Effector CD4-positive, alpha-beta T cell (primary cell): ENCODE results near the gene FAM167B. TPM values are rescaled to one million over a fixed set of nuclear protein-coding genes. Genes with fewer than 3 reads are reported as not detected.

Experiments
- DNase-seq: peaks from one replicate; pipeline ENCODE4 v3.0.0-alpha.2; 2020
- total RNA-seq: gene quantifications from one replicate; lab custom pipeline; 2026; lab: John Stamatoyannopoulos, UW

FAM167B gene
- total RNA-seq: not detected

DNA sequence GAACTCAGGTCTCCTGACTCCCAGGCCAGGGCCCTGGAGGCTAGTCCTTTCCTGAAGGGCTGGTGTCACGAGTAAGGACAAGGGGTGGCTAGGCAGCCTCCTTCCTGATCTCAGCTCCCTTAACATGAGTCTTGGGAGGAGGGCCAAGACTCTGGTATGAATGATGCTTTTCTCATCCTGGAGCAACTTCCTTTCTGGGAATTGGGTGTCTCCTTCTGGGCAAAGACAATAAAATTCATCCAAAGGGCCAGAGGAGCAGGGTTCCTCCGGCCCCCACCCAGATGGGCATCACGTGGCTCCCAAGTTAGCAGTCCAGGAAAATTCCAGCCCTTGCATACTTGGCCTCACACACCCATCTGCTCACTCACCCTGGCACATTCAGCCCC lies at the start of gene FAM167B:
Gene FAM167B (plus strand): TSS at position 335 of the 386 bp plus-strand sequence. CDS start 200 bp downstream, outside the sequence.
- no peak for DNase-seq

DNA sequence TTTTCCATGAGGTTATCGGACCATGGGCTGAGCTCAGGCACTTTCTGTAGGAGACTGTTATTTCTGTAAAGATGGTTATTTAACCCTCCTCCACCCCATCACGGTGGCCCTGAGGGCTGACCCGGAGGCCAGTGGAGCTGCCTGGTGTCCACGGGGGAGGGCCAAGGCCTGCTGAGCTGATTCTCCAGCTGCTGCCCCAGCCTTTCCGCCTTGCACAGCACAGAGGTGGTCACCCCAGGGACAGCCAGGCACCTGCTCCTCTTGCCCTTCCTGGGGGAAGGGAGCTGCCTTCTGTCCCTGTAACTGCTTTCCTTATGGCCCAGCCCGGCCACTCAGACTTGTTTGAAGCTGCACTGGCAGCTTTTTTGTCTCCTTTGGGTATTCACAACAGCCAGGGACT lies 49.2 kb upstream of the FAM167B start:
- no peak for DNase-seq

DNA sequence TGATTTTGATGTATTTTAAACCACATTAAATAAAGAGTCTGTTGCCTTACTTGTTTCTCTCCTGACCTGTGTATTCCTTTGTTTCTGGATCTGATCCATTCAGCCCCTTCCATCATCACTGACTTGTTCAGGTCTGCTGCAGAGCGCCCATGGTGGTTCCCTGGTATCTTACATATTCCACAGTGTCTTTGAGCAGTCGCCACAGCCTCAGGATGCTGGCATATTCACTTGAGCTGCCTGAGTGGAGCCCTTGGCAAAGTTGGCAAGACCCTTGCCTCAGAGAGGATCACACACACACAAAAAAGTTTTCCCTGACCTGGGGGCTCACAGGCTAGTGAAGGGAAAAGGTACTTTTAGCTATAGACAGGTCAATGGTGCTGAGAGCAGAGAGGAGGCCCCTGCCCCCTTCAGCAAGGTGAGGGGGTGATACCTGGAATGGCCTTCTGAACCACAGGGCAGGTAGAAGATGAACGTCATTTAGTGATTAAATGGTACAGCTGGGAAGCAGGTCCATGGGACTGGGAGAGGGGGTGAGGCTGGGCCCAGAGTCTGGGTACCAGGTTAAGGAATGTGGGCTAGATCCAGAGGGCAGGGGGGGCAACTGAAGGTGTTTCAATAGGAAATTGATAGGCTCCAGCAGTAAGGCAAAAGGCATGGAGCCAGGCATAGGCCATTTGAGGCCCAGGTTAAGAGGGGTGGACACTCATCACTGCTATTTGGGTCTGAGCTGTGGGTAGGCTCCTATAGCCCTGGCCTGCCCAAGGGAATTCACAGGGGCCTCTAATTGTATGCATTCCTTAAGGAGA lies 48.6 kb upstream of the FAM167B start:
- DNase-seq: no peak

DNA sequence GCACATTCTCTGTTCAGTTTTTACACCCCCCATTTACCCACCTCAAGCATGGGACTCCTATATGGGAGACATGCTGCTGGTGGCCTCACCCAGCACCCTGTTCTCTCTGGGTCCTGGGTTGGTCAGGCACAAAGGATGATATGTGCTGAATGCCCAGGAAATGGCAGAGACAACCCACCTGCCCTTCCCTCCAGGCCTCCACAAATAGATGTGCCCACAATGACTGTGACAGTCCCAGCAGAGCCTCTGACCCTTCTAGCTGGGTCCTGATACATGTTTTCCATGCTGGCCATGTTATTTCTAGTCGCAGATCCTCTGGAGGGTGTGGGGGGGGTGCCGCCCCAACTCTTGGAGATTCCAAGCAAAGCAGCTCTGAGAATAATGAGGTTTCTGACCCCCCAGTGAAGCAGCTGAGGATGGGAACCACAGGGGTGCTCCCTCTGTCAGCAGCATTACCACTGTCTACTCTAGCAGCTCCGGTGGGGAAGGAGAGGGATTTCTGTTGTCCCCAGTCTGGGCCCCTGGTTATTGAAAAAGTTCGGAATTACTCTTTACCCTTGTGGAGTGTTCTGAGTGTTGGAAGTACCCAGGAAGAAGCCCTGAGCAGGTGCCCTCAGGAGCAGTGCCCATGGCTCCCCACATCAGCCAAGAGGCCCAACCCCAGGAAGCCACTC lies 47.8 kb upstream of the FAM167B start:
- DNase-seq: no peak

DNA sequence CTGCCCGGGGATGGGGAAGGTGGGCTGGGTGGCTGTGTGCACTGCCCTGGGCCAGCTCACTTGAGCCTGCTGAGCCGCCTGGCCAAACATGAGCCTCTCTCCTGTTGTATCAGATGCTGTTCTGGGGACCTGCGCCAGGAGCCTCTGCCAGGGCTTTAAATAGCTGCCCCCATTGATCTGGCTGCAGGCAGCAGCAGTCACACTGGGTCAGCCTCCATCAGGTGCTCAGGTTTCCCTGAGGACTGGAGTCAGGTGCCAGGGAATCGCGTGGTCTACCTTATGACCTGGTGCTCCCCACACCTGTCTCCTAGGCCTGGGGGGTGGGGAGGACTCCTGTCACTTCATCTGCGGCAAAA lies 47.3 kb upstream of the FAM167B start:
- no peak for DNase-seq

DNA sequence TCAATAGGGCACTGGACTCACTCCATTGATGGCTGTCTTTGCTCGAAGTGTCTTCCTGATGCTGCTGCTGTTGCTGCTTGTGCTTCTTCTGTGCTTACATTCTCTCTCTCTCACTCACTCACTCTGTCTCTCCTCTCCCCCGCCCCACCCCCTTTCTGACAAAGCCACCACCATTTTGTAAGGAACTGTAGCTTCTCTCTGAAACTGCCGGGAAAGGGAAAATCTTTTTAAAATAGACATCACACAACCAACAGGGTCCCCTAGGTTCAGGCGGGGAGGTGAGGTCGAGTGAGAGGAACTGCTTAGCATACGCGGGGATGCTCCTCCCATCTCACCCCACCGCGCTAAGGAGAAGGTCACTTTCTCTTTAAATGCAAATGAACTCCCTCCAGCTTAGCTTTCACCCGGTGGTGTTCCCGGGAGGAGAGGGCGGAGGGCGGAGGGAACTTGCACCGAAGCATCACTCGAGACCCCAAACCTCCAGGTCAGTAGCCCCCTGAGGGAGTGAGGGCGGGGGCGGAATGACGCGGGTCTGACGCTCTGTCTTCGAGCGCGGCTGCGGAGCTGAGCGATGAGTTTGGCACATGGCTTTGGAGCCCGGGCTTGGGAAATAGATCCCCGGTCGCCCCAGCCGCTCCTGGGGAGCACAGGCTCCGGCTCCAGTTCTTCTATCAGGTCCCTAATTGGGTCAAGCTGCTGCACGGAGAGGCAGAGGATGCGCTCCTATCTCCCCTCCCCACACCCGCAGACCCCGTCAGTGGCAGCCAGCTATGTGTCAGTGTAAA lies 46.6 kb upstream of the FAM167B start, which contains the start of gene CCDC28B:
Gene CCDC28B (plus strand): TSS at position 370 of the 785 bp plus-strand sequence. CDS start 1,341 bp downstream, outside the sequence.
- peak; percentile 40 for DNase-seq

DNA sequence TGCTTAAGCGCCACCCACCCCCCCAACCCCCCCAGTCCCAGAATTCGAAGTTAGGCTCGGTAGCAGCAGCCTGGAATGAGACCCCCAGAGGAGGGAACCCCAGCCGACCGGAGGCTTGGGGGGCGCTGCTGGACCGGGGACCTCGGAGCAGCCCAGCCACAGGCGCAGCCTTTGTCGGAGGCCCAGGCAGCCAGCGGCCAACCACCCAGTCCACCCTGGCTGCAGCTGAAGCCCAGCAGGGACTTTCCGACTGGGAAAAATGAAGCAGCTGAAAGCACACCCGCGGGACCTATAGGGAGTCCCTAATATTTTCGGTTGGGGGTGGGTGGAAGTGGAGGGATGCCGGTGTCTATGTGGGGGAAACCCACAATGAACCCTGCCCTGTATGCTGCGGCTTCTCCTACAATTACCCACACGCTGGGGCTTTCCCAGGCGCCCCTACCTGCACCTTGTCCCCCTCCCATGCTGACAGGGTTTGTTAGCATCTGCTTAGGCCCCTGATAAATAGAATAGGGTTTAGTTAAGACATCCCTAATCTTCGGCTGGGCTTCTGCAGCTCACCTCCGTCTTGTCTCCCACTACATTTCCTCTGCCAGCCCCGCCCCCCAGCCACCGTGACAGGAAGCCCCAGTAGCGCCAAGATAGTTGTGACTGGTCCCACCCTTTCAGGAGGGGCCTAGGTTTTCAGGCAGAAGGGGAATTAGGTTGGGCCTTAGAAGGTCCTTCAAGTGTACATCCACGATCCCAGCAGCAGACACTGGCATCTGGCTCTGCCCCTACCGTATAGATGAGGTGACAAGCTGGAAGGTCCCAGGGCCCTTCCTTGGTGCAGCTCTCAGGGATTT lies 45.8 kb upstream of the FAM167B start:
- peak; percentile 72 for DNase-seq

DNA sequence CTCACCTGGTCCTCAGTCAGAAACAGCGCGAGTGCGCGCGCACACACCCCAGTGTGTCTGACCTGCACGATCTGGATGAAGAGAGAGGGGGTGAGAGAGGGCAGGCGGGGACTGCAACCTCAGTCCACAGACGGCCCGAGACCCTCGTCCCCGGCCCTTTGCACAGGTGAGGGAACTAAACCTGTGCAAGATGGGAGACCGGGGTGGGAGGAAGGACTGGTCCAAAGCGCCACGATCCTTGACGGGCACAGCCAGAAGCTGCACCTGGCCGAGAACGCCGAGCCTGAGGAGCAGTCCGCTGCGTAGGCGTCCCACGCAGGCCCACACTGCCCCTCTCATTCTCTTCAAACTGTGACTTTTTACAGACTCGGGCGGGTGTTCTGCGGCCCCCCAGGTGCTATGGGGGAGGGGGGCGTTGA lies 42.1 kb upstream of the FAM167B start:
- DNase-seq: no peak

DNA sequence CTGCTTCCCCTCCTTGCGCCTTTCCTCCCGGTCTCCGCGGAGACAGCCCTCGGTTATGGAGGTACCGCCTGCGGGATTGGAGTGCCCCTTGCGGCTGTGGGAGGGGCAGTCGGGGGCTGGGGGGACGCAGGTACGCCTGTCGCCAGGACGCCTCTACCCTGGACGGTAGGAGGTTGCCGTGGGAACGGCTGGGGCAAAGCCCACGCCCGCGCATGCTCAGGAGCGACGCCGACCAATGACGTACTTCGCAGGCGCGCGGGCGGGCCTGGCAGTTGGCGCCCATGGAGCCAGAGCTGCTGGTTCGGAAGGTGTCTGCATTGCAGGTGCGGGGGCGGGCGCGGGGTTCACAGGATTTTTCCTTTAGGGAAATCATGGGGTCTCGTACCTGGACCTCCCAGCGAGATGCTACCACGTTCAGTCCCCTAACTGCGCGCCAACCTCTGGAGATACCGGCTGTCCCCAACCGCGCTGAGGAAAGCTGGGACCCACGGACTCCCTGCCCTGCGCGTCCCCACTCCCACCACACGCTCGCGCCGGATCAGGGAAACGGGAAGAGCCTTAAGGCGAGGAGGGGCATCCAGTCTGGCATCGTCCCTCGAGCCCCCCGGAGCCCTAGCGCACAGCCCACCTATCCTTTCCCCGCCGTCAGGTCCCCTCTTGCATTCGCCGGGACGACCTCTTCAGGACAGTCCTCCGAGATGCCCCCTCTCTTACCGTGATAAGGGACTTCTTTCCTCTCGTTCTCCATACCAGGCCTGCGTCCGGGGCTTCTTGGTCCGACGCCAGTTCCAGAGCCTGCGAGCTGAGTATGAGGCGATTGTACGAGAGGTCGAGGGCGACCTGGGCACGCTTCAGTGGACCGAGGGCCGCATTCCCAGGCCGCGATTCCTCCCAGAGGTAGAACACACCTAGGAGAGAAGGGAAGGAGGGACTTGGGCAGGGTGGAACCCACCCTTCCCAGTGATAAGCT lies 41.3 kb upstream of the FAM167B start, which contains the start of gene IQCC:
Gene IQCC (plus strand): TSS at position 271 of the 970 bp plus-strand sequence. CDS start 11 bp downstream, at position 282.
- peak; percentile 81 for DNase-seq

DNA sequence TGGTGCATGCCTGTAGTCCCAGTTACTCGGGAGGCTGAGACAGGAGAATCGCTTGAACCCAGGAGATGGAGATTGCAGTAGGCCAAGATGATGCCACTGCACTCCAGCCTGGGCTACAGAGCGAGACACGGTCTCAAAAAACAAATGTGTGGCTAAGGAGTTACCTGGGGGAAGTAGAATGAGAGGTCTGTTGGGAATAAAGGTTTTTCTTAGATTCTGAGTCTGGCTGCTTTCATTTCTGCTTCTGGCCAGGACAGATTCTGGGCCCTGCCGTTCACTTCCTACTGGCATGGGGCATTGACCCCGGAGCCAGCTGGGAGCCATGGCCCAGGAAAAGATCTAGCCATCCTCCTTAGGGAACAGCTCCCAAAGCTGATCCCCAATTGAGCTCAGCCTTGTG lies 38.6 kb upstream of the FAM167B start:
- DNase-seq: no peak

DNA sequence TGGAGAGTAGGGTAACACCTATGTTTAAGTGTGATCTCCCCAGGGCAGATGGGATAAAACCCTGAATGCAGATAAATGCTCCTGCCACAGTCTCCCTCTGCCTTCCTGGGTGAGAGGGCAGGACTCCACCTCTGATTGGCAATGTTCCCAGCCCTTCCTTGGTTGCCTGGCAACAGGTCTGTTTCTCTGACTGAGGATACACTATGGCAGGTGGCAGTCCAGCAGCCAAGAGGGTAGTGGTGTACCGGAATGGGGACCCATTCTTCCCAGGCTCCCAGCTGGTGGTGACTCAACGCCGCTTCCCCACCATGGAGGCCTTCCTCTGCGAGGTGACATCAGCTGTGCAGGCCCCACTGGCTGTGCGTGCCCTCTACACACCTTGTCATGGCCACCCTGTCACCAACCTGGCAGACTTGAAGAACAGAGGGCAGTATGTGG lies 38.1 kb upstream of the FAM167B start, which contains the start of gene DCDC2B:
Gene DCDC2B (plus strand): TSS at position 199 of the 438 bp plus-strand sequence. CDS start 5 bp downstream, at position 204.
- DNase-seq: no peak

DNA sequence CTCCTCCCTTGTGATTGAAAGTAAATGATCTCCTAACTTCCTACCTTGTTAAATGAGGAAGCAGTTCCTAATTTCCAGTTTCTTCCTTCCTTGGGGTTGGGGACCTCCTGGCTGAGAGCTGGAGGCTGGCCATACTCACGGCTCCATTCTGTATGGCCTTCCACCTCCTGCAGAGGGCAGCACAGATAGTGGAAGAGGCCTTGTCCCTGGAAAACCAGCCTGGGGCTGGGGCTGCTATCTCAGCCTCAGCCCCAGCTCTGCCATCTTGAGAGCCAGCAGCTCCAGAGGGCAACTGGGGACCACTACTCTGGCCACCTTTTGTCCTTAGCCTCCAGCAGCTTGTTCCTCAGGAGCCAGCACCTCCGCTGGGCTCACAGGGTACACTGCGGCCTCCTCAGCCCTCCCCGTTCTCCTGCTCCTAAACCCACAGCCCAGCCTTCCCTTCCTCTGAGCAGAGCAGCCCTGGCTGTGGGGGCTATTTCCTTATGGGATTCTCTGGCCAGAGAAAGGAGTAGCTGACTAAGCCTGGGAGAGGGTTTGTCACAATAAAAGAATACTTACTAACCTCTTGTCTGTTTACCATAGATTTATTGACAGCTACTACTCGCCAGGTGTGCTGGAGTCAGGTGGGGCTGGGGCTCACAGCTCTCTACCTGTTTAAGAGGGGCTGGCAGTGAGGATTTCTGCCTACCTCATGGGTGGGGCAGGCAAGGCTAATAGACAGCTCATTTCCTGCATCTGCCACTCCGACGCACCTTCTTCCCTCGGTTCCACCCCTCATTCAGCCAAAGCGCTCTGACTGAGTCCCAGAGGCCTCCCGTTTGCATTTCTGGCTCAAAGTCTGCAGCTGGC lies 31.2 kb upstream of the FAM167B start:
- peak; percentile 46 for DNase-seq

DNA sequence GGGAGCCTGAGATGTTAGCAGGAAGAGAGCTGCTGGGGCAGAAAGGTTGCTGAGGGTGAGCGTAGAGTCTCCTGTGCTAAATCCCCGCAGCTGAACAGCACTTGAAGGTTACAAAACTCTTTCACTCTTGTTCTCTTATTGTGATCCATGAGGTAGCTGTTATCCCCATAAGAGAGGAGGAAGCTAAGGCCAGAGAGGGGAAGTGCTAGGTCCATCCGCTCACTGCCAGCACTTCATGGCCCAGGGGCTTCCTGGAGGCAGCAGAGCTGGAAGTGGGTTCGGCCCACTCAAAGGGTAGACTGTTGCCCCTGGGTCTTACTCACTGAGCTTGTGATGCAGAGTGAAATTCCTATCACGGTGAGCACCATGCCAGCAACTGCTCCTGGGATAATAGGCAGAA lies 30.5 kb upstream of the FAM167B start:
- no peak for DNase-seq

DNA sequence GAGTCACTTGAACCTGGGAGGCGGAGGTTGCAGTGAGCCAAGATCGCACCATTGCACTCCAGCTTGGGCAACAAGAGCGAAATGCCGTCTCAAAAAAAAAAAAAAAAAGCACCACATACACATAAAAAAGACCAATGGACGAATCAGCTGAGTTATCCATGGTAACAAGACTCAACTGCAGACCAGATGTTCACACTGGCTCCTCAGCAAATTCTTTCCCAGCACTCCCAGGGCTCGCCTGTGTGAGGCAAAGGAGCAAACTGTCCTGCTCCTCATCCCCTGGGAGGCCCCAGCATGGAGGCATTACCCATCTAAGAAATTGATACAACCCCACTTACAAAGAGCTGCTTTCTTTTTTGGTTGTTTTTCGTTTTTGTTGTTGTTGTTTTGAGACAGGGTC lies 28.0 kb upstream of the FAM167B start:
- DNase-seq: no peak

DNA sequence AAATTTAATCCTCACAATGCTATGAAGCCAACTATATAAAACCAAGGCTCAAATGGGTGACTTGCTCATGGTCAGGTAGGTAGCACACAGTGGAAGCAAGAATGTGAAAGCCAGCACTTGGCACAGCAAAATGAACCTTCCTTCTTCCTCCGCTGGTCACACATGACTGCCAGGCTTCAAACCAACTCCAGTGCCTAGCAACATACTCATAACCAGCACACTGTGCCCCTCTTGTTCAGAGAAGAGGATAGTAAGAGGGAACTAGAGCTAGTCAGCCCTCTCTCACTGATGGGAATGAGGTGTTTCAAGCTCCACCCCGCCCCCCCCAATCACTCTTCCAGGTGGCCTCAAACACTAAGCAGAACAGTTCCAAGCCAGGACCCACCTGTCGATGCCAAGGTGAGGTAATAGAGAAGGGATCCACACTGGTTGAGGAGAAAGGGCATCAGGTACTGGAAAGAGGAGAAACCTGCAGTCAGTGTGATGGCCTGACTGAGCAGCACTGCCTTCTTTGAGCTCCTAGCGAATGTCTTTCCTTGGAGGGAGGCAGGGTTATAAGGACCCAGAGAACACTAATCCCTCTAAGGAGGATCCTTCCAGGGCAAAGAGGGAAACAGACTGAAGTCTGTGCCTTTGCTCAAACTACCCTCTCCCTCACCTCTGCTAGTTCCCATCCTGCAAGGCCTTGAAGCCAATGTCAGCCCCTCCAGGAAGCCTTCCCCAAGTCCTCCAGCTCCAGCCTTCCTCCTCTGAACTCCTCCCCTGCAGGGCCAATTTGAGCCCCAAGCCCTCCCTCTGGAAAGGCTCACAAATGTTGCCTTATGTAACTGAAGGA lies 26.1 kb upstream of the FAM167B start:
- no peak for DNase-seq

DNA sequence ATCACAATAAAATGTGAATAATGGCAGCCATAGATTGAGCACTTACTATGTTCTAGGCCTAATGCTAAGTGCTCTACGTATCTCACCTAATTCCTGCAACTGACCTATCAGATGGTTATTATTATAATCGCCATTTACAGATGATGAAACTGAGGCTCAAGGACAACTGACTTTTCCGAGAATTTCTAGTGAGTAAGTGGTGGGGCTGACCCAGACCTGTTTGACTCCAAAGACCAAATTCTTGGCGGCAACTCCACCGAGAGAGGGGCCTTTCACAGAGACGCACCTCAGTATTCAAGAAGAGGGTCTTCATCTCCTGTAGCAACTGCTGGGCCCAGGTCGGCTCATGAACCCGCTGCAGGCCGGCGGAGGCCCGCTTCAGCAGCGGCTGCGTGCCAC lies 25.4 kb upstream of the FAM167B start:
- no peak for DNase-seq

DNA sequence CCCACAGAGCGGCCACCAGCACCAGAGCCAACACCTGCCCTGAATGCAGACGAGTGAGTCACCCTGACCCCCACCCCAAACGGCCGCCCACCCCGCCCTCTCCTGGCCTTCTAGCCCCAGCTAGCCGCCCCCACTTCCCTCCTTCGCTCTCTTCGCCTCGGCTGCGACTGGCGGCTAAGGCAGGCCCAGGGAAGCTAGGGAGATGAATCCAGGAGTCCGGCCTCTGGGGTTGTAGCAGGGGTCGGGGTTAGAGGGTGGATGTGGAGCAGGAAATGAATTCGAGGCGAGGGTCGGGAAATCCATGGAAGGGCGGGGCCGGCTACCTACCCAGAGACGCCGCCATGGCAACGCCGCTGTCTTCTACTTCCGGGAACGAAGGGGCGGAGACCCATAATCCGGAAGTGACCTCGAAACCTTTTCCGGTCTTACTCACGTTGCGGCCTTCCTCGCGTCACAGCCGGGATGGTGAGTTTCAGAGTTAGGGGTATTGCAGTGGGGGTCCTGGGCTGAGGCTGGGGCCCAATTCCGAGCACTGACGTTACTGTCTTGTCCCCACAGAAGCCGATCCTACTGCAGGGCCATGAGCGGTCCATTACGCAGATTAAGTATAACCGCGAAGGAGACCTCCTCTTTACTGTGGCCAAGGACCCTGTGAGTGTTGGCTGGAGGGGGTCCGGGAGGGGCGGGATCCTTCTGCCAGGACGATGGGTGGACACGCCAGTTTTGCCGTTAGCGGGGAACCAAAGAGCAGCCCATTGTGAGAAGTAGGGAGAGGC lies 24.9 kb upstream of the FAM167B start, which contains the start of the genes EIF3I and TMEM234:
Gene EIF3I (plus strand): TSS at position 428 of the 776 bp plus-strand sequence. CDS start 35 bp downstream, at position 463.
Gene TMEM234 (minus strand): TSS at position 374 of the 776 bp plus-strand sequence. CDS start 31 bp downstream, at position 343.
- DNase-seq: peak; percentile 90

DNA sequence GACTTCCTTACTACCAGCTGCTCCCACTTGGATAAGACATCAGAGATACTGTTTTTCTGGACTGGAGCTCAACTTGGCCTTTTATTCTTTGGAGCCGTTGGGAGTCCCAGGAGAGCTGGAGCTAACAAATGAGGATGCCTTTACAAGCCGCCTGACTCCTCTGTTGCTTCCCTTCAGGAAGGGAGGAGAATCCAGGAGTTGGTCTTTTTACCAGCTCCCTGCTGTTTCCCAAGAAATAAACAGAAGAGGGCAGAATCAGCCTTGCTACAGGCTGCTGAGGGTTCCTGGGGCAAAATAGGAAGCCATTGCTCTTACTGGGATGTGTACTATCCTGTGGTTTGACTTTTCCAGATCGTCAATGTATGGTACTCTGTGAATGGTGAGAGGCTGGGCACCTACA lies 23.3 kb upstream of the FAM167B start:
- no peak for DNase-seq
